Fibroblast of skin of left biceps (primary cell): Measurements from ENCODE around the gene ALAD.

Source experiments
- DNase-seq, 2 experiments: peaks; one replicate each; pipeline ENCODE4 v3.0.0-alpha.2; 2013; ENCODE audit warnings: low read depth in 2 of 2

ALAD gene

GRCh38 chr9:113349066-113349444, 52.0 kb downstream of the ALAD start:
- DNase-seq = no peak

GRCh38 chr9:113348437-113348836, 52.6 kb downstream of the ALAD start:
- DNase-seq = no peak

DNA sequence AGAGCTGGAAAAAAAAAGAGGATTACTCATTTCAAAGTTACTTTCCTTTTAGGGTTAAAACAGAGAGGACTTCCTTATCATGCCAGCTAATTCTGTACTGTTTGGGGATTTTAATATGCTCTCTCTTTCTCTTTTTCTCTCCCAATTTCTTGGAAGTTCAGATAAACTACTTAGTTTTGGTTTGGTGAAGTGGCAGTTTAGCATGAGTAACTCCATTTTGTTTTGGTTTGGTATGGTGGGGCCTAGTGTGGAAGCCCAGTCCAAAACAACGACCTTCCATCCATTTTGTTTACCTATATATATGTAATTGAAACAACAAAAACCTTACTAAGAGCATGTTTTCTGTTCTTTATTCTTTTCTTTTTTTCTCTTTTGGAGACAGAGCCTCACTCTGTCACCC, 55.4 kb downstream of the ALAD start:
- DNase-seq = no peak

DNA sequence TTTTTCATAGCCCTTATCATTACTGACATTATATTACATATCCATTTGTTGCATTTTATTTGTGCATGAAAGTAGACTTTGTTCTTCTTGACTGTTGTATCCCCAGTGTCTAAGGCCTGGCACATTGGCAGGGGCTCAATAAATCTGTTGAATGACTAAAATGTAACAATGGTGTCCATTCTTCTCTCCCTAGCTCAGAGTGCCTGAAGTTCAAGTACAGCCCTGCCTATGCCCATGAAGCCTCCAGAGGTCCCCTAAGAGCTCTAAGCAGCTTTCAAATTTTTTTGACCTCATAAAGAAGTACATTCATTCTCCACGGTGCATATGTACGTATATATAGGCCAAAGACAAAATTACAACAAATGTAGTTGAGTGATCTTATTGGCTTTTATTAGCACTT, 55.9 kb downstream of the ALAD start:
- DNase-seq = no peak

GRCh38 chr9:113343732-113344231, 57.3 kb downstream of the ALAD start:
- DNase-seq = no peak

DNA sequence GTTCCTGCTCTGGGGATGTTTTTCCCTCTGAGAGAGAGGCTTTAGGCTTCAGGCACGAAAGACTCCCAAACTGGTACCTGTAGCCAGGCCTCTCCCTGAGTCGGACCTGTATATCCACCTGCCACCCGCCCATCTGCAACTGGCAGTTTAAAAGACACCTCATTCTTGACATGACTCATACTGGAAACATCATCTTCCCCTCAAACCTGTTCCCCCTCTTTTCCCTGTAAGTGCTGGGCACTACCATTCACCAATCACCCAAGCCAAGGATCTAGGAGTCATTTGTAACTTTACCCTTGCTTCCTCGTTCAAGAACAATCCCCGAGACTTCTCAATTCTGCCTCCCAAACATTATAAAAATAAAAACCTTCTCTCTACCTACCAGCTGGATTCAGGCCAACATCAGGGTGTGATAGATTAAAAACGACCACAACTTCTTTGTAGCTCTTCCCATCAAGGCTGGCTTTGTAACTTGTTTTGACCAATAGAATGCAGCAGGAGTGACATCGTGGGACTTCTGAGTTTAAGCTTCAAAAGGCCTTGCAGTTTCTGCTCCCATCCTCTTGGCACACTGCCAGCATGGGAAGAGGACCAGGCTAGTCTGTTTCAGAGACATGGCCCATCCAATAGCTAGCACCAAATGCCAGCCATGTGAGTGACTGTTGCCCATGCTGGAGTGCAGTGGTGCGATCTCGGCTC, 59.2 kb downstream of the ALAD start:
- no peak for DNase-seq

- DNase-seq = peak; percentile 68 to 70
Observed at GRCh38 chr9:113340011-113340699, 60.9 kb downstream of the ALAD start, which contains the start of gene WDR31. Gene WDR31, minus strand, starts transcription at chr9:113340275. Its CDS starts 8,253 bp downstream, at chr9:113332022.

DNA sequence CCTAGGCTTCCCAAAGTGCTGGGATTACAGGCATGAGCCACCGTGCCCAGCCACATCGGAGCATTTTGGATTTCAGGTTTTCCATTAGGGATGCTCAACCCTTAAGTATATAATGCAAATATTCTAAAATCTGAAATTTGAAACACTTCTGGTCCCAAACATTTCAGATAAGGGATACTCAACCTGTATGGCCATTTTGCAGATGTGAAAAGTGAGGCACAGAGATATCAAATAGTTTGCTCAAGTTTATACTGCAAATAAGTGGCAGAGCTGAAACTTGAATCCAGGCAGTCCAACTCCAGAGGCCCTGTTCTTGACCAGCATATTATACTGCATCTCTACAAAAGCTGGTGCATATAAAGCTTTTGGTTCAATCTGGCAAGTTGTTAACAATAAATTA, 63.4 kb downstream of the ALAD start:
- DNase-seq = no peak
